ENCODE measurements around the gene ATG13.

DNA sequence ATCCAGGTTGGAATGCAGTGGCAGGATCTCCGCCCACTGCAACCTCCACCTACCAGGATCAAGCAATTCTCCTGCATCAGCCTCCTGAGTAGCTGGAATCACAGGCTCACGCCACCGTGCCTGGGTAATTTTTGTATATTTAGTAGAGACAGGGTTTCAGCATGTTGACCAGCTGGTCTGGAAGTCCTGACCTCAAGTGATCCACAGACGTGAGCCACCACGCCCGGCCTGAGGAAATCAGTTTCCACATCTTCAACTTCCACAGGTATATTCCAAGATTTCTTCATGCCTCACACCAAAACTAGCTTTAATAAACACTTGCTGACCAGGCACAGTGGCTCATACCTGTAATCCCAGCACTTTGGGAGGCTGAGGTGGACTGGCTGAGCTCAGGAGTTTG lies 8.0 kb upstream of the ATG13 start:
- TF ChIP-seq, protein P1, sequence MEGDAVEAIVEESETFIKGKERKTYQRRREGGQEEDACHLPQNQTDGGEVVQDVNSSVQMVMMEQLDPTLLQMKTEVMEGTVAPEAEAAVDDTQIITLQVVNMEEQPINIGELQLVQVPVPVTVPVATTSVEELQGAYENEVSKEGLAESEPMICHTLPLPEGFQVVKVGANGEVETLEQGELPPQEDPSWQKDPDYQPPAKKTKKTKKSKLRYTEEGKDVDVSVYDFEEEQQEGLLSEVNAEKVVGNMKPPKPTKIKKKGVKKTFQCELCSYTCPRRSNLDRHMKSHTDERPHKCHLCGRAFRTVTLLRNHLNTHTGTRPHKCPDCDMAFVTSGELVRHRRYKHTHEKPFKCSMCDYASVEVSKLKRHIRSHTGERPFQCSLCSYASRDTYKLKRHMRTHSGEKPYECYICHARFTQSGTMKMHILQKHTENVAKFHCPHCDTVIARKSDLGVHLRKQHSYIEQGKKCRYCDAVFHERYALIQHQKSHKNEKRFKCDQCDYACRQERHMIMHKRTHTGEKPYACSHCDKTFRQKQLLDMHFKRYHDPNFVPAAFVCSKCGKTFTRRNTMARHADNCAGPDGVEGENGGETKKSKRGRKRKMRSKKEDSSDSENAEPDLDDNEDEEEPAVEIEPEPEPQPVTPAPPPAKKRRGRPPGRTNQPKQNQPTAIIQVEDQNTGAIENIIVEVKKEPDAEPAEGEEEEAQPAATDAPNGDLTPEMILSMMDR (conservative IDR thresholded peaks at IDR 0.05; ENCODE audit: low read length): no peak
- no peak for TF ChIP-seq EZH2phosphoT487 (IDR thresholded peaks at IDR 0.05; ENCODE audit: borderline replicate concordance, low read depth, low read length)
